Ovary (tissue), 9 donors: Measurements from ENCODE around the gene NHERF1. TPM values are rescaled to one million over a fixed set of nuclear protein-coding genes. Genes with fewer than 3 reads are reported as not detected.
A peak's percentile ranks its signal among the peaks of the same experiment; 100 is the strongest.

Experiments used
- DNase-seq, 5 donors: peaks; one replicate each; pipeline ENCODE4 v3.0.0-alpha.2; 2019 to 2020
- H3K27ac ChIP-seq, 2 donors: fragments of 200-600 bp; one replicate each; pipeline versions ENCODE4 v1.5.1 to v1.8.0; 2019 to 2022
- H3K27me3 ChIP-seq: fragments of 200-600 bp; one replicate; pipeline ENCODE4 v1.8.0; 2022
- H3K36me3 ChIP-seq: fragments of 200-600 bp; sonication (generic); one replicate; pipeline ENCODE4 v1.5.1; 2019
- H3K4me1 ChIP-seq: one replicate; pipeline ENCODE4 v1.8.1; 2013; ENCODE audit warnings: mild to moderate bottlenecking, moderate library complexity; ENCODE audit not compliant: insufficient read depth
- H3K4me3 ChIP-seq: fragments of 200-600 bp; sonication (generic); one replicate; pipeline ENCODE4 v1.5.1; 2017
- H3K9me3 ChIP-seq, 2 donors: fragments of 200-600 bp in 1 of 2; sonication (generic) in 1 of 2; one replicate each; pipeline versions ENCODE4 v1.5.1 to v1.8.1; 2013 to 2019; ENCODE audit warnings: mild to moderate bottlenecking in 1 of 2, moderate library complexity in 1 of 2
- EP300 ChIP-seq: sonication (generic); formaldehyde crosslinking; IDR thresholded peaks from one replicate; pipeline ENCODE4 v1.6.1; 2017; ENCODE audit warnings: antibody characterized with exemption
- POLR2A ChIP-seq: fragments of 450-650 bp; IDR thresholded peaks from one replicate; pipeline ENCODE4 v1.6.1; 2017; ENCODE audit warnings: antibody characterized with exemption, mild to moderate bottlenecking, moderate library complexity
- WGBS, 3 donors: extraction: QIAGEN DNeasy Blood & Tissue Kit in 1 of 3; methylation state at CpG; one replicate each; pipeline versions ENCODE4 v1.1.5 to v1.1.7; 2013 to 2017; 5-methylcytosine and 5-hydroxymethylcytosine counted together
- intact Hi-C, 4 donors: fragments of 100-400 bp; cut with DNase I; formaldehyde crosslinking; loops; one replicate each; pipeline versions ENCODE4 v1.11.0 to v1.15.1; 2022 to 2023
- polyA plus RNA-seq, 2 donors: library from polyadenylated mRNA; stranded (reverse); fragments of 200-250 nt in 1 of 2; fragments of 350-450 nt in 1 of 2; fragmentation: Illumina TruSeq in 1 of 2; extraction: RNeasy Lipid Tissue Mini Kit (QIAGEN cat#74804) in 1 of 2; gene quantifications; one replicate each; pipeline ENCODE4 v1.2.3, GENCODE V29; 2013 to 2014
- total RNA-seq, 7 donors: library from RNA; depleted of rRNA in 2 of 7; stranded (reverse); fragments of >200 nt in 2 of 7; fragmentation: NEBNext Ultra II Directional in 3 of 7; extraction: Animal tissue kit (Norgen Biotek cat#: 25700) in 3 of 7; gene quantifications; one replicate each; pipeline versions ENCODE4 v1.1.0 to v1.2.4, GENCODE V29; 2016 to 2023
- TF ChIP-seq, protein P1 (sequence below), 3 donors: fragments of 450-650 bp in 2 of 3; fragments of 200-600 bp in 1 of 3; IDR thresholded peaks; one replicate each; pipeline versions ENCODE4 v1.5.1 to v1.8.0; 2016 to 2022; ENCODE audit warnings: antibody characterized with exemption in 3 of 3, mild to moderate bottlenecking in 1 of 3
- donor health status: DM: no; HTN: no; CAD: no; lungs with moderate emphysema.
- donor health status: DM: no; HTN: no; CAD: no.
- donor health status: Bipolar disorder and iron deficiency.
- donor health status: DM: yes; HTN: yes; CAD: no.
- donor health status: DM: no; HTN: no; CAD: no.
- donor health status: DM: yes; HTN: yes; CAD: no.

The NHERF1 gene
- total and polyA plus RNA-seq, 9 donors: 12.1 to 101 (median 21.0) TPM

DNA sequence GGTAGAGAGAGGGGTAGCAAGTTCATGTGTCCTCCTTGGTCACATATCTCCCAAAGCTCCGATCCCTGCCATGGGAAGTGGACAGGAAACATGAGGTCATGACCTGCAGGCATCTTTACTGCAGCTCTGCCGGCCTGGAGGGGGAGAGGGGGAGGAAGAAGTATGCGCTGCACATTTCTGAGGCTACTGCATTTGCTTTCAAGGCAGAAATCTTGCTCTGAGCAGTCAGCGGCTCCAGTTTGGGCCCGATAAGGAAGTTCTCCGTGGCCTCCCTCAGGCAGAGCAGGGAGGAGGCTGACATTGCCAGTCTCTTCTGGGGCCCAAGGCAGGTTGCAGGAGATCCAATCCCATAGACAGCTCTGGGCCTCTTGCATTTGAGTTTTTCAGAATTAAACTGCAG, 1.5 kb upstream of the NHERF1 start:
- 13 to 19% (median 17%) methylated on average over 6 of the region's 6 CpGs for WGBS, 3 donors
- TF ChIP-seq EP300 (no peak), POLR2A (no peak)
- TF ChIP-seq, protein P1, sequence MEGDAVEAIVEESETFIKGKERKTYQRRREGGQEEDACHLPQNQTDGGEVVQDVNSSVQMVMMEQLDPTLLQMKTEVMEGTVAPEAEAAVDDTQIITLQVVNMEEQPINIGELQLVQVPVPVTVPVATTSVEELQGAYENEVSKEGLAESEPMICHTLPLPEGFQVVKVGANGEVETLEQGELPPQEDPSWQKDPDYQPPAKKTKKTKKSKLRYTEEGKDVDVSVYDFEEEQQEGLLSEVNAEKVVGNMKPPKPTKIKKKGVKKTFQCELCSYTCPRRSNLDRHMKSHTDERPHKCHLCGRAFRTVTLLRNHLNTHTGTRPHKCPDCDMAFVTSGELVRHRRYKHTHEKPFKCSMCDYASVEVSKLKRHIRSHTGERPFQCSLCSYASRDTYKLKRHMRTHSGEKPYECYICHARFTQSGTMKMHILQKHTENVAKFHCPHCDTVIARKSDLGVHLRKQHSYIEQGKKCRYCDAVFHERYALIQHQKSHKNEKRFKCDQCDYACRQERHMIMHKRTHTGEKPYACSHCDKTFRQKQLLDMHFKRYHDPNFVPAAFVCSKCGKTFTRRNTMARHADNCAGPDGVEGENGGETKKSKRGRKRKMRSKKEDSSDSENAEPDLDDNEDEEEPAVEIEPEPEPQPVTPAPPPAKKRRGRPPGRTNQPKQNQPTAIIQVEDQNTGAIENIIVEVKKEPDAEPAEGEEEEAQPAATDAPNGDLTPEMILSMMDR (IDR thresholded peaks at IDR 0.05): no peak
- Histone ChIP-seq H3K27me3 (no peaks in the 10 kb centered on the region), H3K4me1 (peaks cover 10% of the 10 kb centered on the region), H3K9me3 (no peaks in the 10 kb centered on the region), H3K27ac (peak overlapping the region in 1 of 2 donors; percentile 23), H3K4me3 (no peak overlapping the region), H3K36me3 (no peaks in the 10 kb centered on the region)
- peak in 1 of 5 donors; percentile 23 for DNase-seq
- intact Hi-C loops: loop anchor here in 3 of 4 donors (5.0 to 10.0 kb wide), 3 partner anchors 115 to 532 kb away; partner anchors contain the start of gene TTYH2 (in 1 of the 3)

DNA sequence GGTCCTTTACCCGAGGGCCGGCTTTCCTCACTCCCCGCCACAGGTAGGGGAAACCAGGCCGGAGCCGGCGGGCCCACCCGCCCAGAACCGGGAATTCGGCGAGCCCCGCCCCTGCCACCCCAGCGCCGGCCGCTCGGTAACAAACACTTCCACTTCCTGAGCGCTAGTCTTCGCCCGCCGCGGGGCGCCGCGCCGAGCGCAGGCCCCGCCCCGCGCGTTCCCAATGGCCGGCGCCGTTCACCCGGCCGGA, 224 bp upstream of the NHERF1 start:
- Histone ChIP-seq H3K36me3 (no peaks in the 10 kb centered on the region), H3K9me3 (no peaks in the 10 kb centered on the region), H3K27me3 (no peaks in the 10 kb centered on the region), H3K4me1 (peaks cover 10% of the 10 kb centered on the region), H3K27ac (peak overlapping the region in 1 of 2 donors; percentile 65), H3K4me3 (peak overlapping the region; percentile 72)
- no peak for DNase-seq
- 0 to 1% (median 0%) methylated on average over 12 to 34 of the region's 34 CpGs for WGBS, 3 donors
- intact Hi-C loops: loop anchor here in 3 of 4 donors (5.0 to 10.0 kb wide), 3 partner anchors 114 to 533 kb away; partner anchors contain the start of gene TTYH2 (in 1 of the 3)
- TF ChIP-seq, protein P1 (IDR thresholded peaks at IDR 0.05): peak in 1 of 3 donors; percentile 21
- TF ChIP-seq POLR2A: no peak

DNA sequence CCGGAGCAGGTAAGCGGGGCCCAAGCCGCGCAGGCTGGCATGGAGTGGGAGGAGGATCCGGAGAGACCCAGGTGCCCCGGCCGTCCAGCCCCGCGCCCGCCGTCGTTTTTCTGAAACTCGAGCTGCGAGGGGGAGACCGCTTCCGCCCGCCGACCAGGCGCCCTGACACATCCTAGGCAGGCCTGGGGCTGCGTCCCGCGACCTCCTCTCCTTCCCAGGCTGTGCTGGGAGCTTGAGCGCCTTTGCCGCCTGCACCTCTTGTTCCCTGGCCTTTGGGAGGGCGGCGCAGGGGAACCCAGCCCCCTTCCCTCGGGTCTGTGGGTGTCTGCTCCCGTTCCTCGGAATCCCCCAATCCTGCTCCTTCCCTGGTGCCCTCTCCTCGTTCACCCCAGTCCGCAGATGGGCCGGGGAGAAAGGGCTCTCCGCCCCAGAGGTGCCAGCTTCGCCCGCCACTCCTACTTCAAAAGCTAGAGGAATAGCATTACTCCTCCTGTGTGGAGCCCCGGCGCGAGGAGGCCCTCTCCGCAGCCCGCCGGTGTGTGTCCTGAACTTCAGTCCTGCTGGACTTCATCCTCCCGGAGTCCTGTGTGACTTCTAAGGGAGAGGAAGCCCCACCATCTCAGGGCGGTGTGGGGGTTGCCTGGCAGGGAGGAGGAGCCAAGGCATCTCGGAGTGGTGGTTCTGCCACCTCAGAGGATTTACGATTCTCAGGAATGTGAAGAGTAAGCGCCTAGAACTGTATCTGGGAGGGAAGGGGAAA, 1.0 kb downstream of the NHERF1 start:
- H3K27me3 ChIP-seq: no peaks in the 10 kb centered on the region
- H3K27ac ChIP-seq: peak overlapping the region in 1 of 2 donors; percentile 7
- H3K36me3 ChIP-seq: no peaks in the 10 kb centered on the region
- no peak for TF ChIP-seq EP300
- TF ChIP-seq, protein P1 (IDR thresholded peaks at IDR 0.05): no peak
- no peak for TF ChIP-seq POLR2A
- H3K4me3 ChIP-seq: peak overlapping the region; percentile 72
- DNase-seq: peak in 2 of 5 donors; percentile 40 to 51
- 2 to 7% (median 2%) methylated on average over 28 to 46 of the region's 46 CpGs for WGBS, 3 donors
- intact Hi-C loops: loop anchor here in 3 of 4 donors (5.0 to 10.0 kb wide), 3 partner anchors 113 to 535 kb away; partner anchors contain the start of gene TTYH2 (in 1 of the 3)
- H3K4me1 ChIP-seq: peaks cover 10% of the 10 kb centered on the region
- H3K9me3 ChIP-seq: no peaks in the 10 kb centered on the region

DNA sequence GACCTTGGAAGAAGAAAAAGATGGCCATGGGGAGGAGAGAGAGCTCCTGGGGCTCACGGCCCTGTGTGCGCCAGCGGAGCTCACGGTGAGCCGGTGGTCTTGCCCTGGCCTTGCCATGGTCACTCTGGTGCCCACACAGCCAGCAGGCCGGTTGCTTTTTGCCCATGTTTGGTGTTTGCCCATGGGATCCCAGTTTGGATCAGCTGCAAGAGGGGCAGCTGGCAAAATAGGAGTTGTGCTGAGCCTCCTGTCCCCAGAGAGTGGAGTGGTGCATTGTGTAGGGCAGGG, 1.6 kb downstream of the NHERF1 start:
- no peak for TF ChIP-seq POLR2A
- TF ChIP-seq, protein P1 (IDR thresholded peaks at IDR 0.05): no peak
- TF ChIP-seq EP300: no peak
- no peaks in the 10 kb centered on the region for H3K9me3 ChIP-seq
- peak overlapping the region; percentile 72 for H3K4me3 ChIP-seq
- H3K27me3 ChIP-seq: no peaks in the 10 kb centered on the region
- no peaks in the 10 kb centered on the region for H3K36me3 ChIP-seq
- no peak overlapping the region for H3K27ac ChIP-seq
- WGBS, 3 donors: 35 to 54% (median 41%) methylated on average over 6 of the region's 6 CpGs
- H3K4me1 ChIP-seq: peaks cover 10% of the 10 kb centered on the region
- no peak for DNase-seq
- intact Hi-C loops: no loop called here
